Measurements from ENCODE around the gene OR10H4. TPM values are rescaled to one million over a fixed set of nuclear protein-coding genes. Genes with fewer than 3 reads are reported as not detected.
"Not testable (repeated sequence)": the region's sequence is repeated elsewhere in the genome, so short reads cannot be mapped to it uniquely, and the experiment has no call there.

OR10H4 gene
- total RNA-seq = not detected
- long read RNA-seq = 0 reads

GRCh38 chr19:15948223-15949058 lies at the start of gene OR10H4:
Gene OR10H4, plus strand, starts transcription at chr19:15949008. Its CDS starts 0 bp downstream, at chr19:15949008.
- intact Hi-C loops (cut with DNase I) = no loop called here
- DNase-seq (no peak), ATAC-seq (no peak)

DNA sequence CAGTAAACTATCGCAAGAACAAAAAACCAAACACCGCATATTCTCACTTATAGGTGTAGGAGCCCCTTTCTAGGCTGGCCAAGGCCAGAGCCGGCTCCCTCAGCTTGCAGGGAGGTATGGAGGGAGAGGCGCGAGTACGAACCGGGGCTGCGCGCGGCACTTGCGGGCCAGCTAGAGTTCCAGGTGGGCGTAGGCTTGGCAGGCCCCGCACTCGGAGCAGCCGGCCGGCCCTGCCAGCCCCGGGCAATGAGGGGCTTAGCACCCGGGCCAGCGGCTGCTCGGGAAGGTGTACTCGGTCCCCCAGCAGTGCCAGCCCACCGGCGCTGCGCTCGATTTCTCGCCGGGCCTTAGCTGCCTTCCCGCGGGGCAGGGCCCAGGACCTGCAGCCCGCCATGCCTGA lies 49.2 kb upstream of the OR10H4 start:
- intact Hi-C loops (cut with DNase I); ATAC-seq; DNase-seq: not testable (repeated sequence)

- DNase-seq; ATAC-seq; intact Hi-C loops (cut with DNase I): not testable (repeated sequence)
Observed at GRCh38 chr19:15900032-15900431, 48.8 kb upstream of the OR10H4 start.

GRCh38 chr19:15900504-15900903 lies 48.3 kb upstream of the OR10H4 start:
- DNase-seq = no peak
- intact Hi-C loops (cut with DNase I) = no loop called here
- ATAC-seq = no peak

- DNase-seq = no peak
- intact Hi-C loops (cut with DNase I) = no loop called here
- no peak for ATAC-seq
Observed at GRCh38 chr19:15902254-15902653, 46.6 kb upstream of the OR10H4 start.

GRCh38 chr19:15902898-15903297 lies 45.9 kb upstream of the OR10H4 start:
- DNase-seq; intact Hi-C loops (cut with DNase I); ATAC-seq: not testable (repeated sequence)

DNA sequence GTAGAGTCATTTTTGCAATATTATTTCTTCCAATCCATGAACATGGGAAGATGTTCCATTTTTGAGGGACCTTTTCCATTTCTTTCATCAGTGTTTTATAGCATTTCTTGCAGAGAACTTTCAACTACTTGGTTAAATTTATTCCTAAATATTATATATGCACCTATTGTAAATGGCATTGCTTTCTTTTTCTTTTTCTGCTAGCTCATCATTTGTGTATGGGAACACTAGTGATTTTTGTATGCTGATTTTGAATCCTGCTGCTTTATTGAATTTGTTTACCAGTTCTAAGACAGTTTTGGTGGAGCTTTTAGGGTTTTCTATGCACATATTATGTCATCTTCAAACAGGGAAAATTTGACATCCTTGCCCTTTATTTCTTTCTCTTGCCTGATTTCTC lies 43.8 kb upstream of the OR10H4 start:
- DNase-seq (no peak), ATAC-seq (no peak)
- intact Hi-C loops (cut with DNase I) = no loop called here

DNA sequence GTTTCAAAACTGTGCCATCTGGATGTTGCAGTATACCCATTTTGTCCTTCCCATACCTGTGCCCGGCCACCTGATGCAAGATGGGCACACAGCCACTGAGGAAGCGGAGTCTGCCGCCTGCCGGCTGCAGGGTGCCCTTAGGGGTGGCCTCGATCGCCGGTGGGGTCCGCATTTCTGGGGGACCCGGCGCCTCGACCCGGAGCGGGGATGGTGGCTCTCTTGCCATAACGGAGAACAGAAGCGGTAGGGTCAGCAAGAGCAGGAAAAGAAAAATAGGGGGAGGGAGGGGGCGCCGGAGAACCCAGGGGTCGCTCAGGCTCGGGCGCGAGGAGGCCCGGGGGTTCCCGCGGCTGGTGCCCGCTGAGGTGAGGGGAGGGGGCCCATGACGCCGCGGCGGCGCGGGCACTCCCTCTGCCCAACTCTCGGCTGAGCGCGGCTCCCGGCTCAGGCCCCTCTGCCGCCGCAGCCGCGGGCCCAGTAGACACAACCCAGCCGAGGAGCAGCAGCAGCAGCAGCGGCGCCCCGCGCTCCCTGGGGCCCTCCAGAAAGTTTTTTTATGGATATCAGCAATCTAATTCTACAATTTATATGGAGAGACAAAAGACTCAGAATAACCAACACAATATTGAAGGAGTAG lies 37.1 kb upstream of the OR10H4 start:
- ATAC-seq (no peak), DNase-seq (no peak)
- intact Hi-C loops (cut with DNase I) = no loop called here

DNA sequence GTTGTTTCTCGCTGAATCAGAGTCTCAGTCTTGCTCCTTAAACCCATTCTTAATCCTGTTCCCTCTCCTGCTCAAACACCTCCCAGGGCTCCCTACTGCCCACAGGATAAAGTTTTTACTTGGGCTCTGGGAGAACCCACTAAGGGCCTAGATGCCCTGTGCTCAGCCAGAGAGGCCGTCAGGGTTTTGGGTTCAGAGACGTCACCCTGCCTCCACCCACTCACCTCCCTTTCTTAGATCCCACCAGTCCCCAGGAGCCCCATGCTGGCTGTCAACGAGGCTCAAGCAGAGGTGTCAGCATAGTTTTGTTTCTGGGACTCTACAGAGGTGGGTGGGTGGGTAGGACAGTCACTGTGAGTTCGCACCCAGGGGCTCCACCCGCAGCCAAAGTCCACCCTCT lies 35.4 kb upstream of the OR10H4 start:
- no peak for DNase-seq
- no peak for ATAC-seq
- intact Hi-C loops (cut with DNase I) = no loop called here

GRCh38 chr19:15913830-15914229 lies 35.0 kb upstream of the OR10H4 start:
- no peak for ATAC-seq
- DNase-seq = no peak
- intact Hi-C loops (cut with DNase I) = no loop called here

GRCh38 chr19:15915109-15915508 lies 33.7 kb upstream of the OR10H4 start:
- intact Hi-C loops (cut with DNase I) = no loop called here
- no peak for ATAC-seq
- no peak for DNase-seq

DNA sequence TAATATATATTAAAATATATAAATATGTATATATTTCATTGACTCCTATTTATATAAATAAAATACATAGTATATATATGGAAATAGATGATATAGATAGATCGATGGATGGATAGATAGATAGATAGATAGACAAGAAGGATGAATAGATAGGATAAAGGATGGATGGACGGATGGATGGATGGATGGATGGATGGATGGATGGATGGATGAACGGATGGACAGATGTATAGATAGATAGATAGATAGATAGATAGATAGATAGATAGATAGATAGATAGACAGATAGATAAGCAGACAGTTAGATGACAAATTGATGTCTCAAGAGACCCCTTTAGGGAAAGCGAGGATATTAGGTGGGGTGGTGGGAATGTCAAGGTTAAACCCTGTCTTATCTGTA lies 29.6 kb upstream of the OR10H4 start:
- no peak for ATAC-seq

DNA sequence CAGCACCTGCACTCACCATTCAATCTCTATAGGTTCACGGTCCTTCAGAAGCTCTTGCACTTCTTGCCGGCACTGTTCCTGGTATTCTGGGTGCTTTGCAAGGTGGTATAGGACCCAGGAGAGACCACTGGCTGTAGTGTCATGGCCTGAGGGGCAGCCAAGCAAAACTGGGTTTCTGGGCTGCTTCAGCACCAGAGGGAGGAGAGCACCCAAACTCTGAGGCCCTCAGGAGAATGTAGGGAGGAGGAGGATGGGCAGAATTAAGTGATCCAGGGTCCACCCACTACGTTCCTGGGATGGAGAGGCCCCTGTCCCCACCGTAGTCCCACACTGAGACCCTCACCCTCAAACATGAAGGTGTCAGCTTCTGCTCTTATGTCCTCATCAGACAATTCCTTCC lies 26.8 kb upstream of the OR10H4 start:
- DNase-seq = no peak
- ATAC-seq = no peak
- intact Hi-C loops (cut with DNase I) = no loop called here

More for the DNA sequence above, 29.6 kb upstream of the OR10H4 start:
- no peak for DNase-seq
- intact Hi-C loops (cut with DNase I) = no loop called here

DNA sequence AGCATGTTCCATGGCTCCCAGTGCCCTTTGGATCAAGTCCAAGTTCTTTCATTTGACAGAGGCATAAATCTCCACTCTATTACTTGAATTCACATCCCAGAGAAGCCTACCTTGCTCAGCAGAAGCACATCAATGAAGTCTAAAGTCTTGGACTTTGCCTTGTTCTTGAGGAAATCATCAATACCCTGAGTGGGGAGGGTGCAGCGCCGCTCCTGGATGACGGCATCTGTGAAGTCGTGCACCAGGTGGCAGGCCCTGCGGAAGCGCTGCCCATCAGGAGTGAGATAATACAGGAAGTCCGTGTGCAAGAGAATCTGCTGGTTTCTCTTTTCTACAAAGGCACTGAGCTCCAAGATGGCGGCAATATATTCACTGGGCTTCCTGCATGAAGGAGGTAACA lies 25.1 kb upstream of the OR10H4 start:
- ATAC-seq = no peak

DNA sequence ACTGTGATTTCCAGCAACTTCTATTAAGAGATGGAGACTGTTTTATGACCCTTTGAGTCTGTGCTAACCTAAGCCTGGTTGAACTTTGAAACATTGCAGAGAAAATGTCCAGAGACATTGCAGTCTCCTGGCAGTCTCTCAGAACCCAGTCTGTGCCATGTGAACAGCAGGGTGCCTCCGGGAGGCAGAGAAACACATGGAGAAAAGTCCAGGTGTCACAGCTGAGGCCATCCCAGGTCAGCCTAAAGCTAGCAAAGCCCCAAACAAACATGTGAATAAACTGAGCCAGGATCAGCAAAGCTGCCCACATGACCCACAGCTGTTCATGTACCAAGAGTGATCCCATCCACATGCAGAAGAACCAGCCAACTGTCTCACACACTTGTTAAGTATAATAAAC lies 22.3 kb upstream of the OR10H4 start:
- intact Hi-C loops (cut with DNase I) = no loop called here
- ATAC-seq = no peak
- no peak for DNase-seq

More for the DNA sequence above, 25.1 kb upstream of the OR10H4 start:
- DNase-seq = no peak
- intact Hi-C loops (cut with DNase I) = no loop called here

DNA sequence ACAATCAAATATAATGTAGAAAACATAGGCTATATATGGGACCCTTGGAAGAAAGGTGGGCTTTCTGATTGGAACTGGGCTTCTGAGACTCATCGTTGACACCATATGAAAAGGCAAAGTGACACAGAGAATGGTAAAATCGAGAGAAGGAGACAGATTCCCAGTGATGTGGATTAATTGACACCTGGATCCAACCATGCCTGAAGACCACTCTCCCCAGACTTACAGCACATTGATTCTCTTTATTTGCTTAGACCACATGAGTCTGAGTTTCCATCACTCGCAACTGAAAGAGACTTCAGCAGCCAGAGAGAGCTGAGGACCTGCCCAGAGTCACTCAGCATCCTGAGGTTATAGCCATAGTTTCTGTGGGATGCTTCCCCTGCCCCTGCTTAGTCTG lies 20.5 kb upstream of the OR10H4 start:
- ATAC-seq = no peak
- DNase-seq = no peak
- intact Hi-C loops (cut with DNase I) = no loop called here

GRCh38 chr19:15933761-15934331 lies 15.0 kb upstream of the OR10H4 start:
- DNase-seq; intact Hi-C loops (cut with DNase I); ATAC-seq: not testable (repeated sequence)

DNA sequence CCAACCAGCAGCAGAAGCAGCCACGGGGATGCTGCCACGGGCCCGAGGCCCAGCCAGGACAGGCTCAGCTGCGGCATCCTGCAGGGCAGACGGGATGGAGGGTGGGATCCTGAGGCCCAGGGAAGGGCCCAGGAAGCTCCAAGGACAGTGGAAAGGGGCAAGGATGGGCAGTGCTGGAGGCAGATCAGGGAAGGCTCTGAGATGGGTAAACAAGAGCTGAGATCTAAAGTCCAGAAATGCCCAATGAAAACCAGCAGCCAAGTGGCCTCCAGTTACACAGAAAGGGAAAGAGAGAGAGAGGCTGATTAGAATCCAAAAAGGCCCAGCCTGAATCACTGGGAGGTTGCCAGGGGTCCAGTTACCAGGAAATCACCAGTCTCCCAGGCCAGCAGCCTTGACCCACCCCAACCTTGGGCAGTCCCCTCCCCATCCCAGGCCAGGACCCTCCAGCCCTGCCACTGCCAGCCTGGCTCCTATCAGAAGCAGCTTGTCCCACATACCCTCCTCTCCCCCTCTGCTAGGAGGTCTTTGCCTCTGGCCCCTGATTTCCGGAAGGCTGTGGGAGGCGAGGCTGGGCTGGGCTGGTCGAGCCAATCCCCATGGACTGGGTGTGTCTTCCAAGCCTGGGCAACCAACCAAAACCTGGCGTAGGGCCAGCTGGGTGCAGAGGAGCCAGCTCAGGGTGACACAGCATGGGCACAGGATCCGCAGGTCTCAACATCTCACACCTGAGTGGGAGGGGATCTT lies 14.3 kb upstream of the OR10H4 start, which contains the start of gene CYP4F11:
Gene CYP4F11, minus strand, starts transcription at position 198 of the 747 bp plus-strand sequence. Its CDS starts 121 bp downstream, at position 77.
- peak; percentile 58 for DNase-seq
- intact Hi-C loops (cut with DNase I) = no loop called here
- peak; percentile 67 to 71 for ATAC-seq

- DNase-seq (no peak), ATAC-seq (no peak)
- intact Hi-C loops (cut with DNase I) = no loop called here
Observed at GRCh38 chr19:15935167-15935702, 13.6 kb upstream of the OR10H4 start.

Measured in left cardiac atrium (tissue), 4 donors.